Body of pancreas (tissue), 4 donors: ENCODE results near the gene PARP11. TPM values are rescaled to one million over a fixed set of nuclear protein-coding genes. Genes with fewer than 3 reads are reported as not detected.
A peak's percentile ranks its signal among the peaks of the same experiment; 100 is the strongest.

ENCODE experiments used
- ATAC-seq: fragments of 150-250 bp; one replicate; pipeline ENCODE4 v1.9.1; 2016
- DNase-seq, 4 donors: peaks; one replicate each; pipeline ENCODE4 v3.0.0-alpha.2; 2019
- H3K27ac ChIP-seq, 4 donors: fragments of 200-600 bp; sonication (generic); 1 replicate in 3 of 4; 2 replicates in 1 of 4; pipeline versions ENCODE4 v1.5.1 to v1.6.1; 2016 to 2019; ENCODE audit warnings: mild to moderate bottlenecking in 1 of 4, mixed read lengths in 1 of 4, moderate library complexity in 1 of 4
- H3K27me3 ChIP-seq, 2 donors: fragments of 200-600 bp; sonication (generic); one replicate each; pipeline ENCODE4 v1.6.0; 2016; ENCODE audit warnings: mild to moderate bottlenecking in 1 of 2
- H3K36me3 ChIP-seq, 2 donors: fragments of 200-600 bp; sonication (generic); replicated peaks in 1 of 2; 2 replicates each; pipeline ENCODE4 v1.5.1; 2016; ENCODE audit warnings: low read depth in 2 of 2; ENCODE audit not compliant: insufficient read depth in 1 of 2
- H3K4me1 ChIP-seq: fragments of 200-600 bp; sonication (generic); one replicate; pipeline ENCODE4 v1.6.0; 2016
- H3K4me3 ChIP-seq, 2 donors: fragments of 200-600 bp; sonication (generic); 1 replicate in 1 of 2; 2 replicates in 1 of 2; pipeline ENCODE4 v1.5.1; 2016 to 2019
- H3K9me3 ChIP-seq, 3 donors: fragments of 200-600 bp; sonication (generic); 1 replicate in 2 of 3; 2 replicates in 1 of 3; pipeline ENCODE4 v1.5.1; 2016
- CTCF ChIP-seq, 7 experiments: fragments of 450-650 bp in 4 of 7; fragments of 200-600 bp in 3 of 7; sonication (generic) in 3 of 7; IDR thresholded peaks; one replicate each; pipeline ENCODE4 v1.5.1; 2016 to 2019; ENCODE audit warnings: antibody characterized with exemption in 7 of 7
- POLR2A ChIP-seq, 3 donors: fragments of 450-650 bp; IDR thresholded peaks; one replicate each; pipeline ENCODE4 v1.6.1; 2016; ENCODE audit warnings: antibody characterized with exemption in 3 of 3, mild to moderate bottlenecking in 2 of 3
- WGBS, 2 donors: methylation state at CpG; one replicate each; pipeline ENCODE4 v1.1.5; 2017; 5-methylcytosine and 5-hydroxymethylcytosine counted together
- intact Hi-C: fragments of 100-400 bp; cut with DNase I; formaldehyde crosslinking; loops from one replicate; pipeline ENCODE4 v1.15.1; 2023
- total RNA-seq, 2 donors: library from RNA; depleted of rRNA; stranded (reverse); fragments of >200 nt; gene quantifications; one replicate each; pipeline ENCODE4 v1.1.0, GENCODE V29; 2016

PARP11 gene
- total RNA-seq, 2 donors from 2014 or later, result 2.3 to 3.3 TPM

- no peaks in the 10 kb centered on the region for H3K36me3 ChIP-seq
- TF ChIP-seq CTCF (IDR thresholded peaks at IDR 0.05), result no peak
- TF ChIP-seq POLR2A (IDR thresholded peaks at IDR 0.05), result no peak
- peak; percentile 69 for ATAC-seq
- no peaks in the 10 kb centered on the region for H3K27me3 ChIP-seq
- H3K4me1 ChIP-seq, result no peaks in the 10 kb centered on the region
- 50% methylated on average over 3 of the region's 3 CpGs for WGBS, 2 donors
- intact Hi-C loops, result no loop called here
- DNase-seq, result no peak
- no peak overlapping the region for H3K27ac ChIP-seq
- H3K9me3 ChIP-seq, result no peaks in the 10 kb centered on the region
- no peak overlapping the region for H3K4me3 ChIP-seq
Measured at GRCh38 chr12:3768911-3769447, 104.2 kb downstream of the PARP11 start.

- Histone ChIP-seq H3K4me3 (no peak overlapping the region), H3K27ac (no peak overlapping the region), H3K27me3 (no peaks in the 10 kb centered on the region), H3K4me1 (peaks cover 18% of the 10 kb centered on the region), H3K9me3 (no peaks in the 10 kb centered on the region), H3K36me3 (no peaks in the 10 kb centered on the region)
- DNase-seq (no peak), ATAC-seq (no peak)
- 70 to 88% methylated on average over 7 of the region's 7 CpGs for WGBS, 2 donors
- intact Hi-C loops, result no loop called here
- no peak for TF ChIP-seq CTCF (IDR thresholded peaks at IDR 0.05)
- TF ChIP-seq POLR2A (IDR thresholded peaks at IDR 0.05), result no peak
Measured at GRCh38 chr12:3761116-3761735, 112.0 kb downstream of the PARP11 start.

DNA sequence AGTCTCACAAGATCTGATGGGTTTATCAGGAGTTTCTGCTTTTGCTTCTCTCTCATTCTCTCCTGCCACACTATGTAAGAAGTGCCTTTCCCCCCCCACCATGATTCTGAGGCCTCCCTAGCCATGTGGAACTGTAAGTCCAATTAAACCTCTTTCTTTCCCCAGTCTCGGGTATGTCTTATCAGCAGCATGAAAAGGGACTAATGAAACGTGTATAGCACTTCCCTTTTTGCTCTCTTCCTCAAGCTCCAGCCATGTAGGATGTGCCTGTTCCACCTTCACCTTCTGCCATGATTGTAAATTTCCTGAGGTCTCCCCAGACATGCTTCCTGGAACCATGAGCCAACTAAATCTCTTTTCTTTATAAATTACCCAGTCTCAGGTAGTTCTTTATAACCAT is 113.3 kb downstream of the PARP11 start:
- Histone ChIP-seq H3K4me3 (no peak overlapping the region), H3K27ac (no peak overlapping the region), H3K36me3 (no peaks in the 10 kb centered on the region), H3K27me3 (no peaks in the 10 kb centered on the region), H3K9me3 (no peaks in the 10 kb centered on the region), H3K4me1 (peaks cover 24% of the 10 kb centered on the region)
- ATAC-seq (no peak), DNase-seq (no peak)
- 53 to 78% methylated on average over 2 of the region's 2 CpGs for WGBS, 2 donors
- intact Hi-C loops, result no loop called here
- TF ChIP-seq CTCF (IDR thresholded peaks at IDR 0.05) (no peak), POLR2A (IDR thresholded peaks at IDR 0.05) (no peak)

Other genes with a start within 250 kb of the PARP11 start
- gene CRACR2A, start 120.3 kb downstream of the PARP11 start, total RNA-seq, result 10 to 100 TPM in 1 of 2 donors, 1 to 10 TPM in 1; 7.0 to 13.8 TPM